IPS DF 6.9 (cell line): Measurements from ENCODE around the gene SYTL2.
"Not testable (repeated sequence)": the region's sequence is repeated elsewhere in the genome, so short reads cannot be mapped to it uniquely, and the experiment has no call there.

Source experiments
- DNase-seq: peaks from one replicate; pipeline ENCODE4 v3.0.0-alpha.2; 2013; ENCODE audit warnings: low read depth, low spot score
- H3K27ac ChIP-seq: one replicate; pipeline ENCODE4 v1.5.1; 2013; ENCODE audit warnings: low read length, control low read depth
- H3K27me3 ChIP-seq: 2 replicates; pipeline ENCODE4 v1.6.1; 2013; ENCODE audit warnings: mild to moderate bottlenecking, low read length; ENCODE audit not compliant: control insufficient read depth, insufficient read depth
- H3K36me3 ChIP-seq: 2 replicates; pipeline ENCODE4 v1.6.1; 2013; ENCODE audit warnings: low read length; ENCODE audit not compliant: control insufficient read depth, insufficient read depth
- H3K4me1 ChIP-seq: 2 replicates; pipeline ENCODE4 v1.6.1; 2013; ENCODE audit warnings: low read length; ENCODE audit not compliant: control insufficient read depth, insufficient read depth
- H3K4me3 ChIP-seq: 2 replicates; pipeline ENCODE4 v1.5.1; 2013; ENCODE audit warnings: mild to moderate bottlenecking, low read length
- H3K9me3 ChIP-seq: 2 replicates; pipeline ENCODE4 v1.6.1; 2013; ENCODE audit warnings: low read length, inconsistent platforms; ENCODE audit not compliant: control insufficient read depth, insufficient read depth
- WGBS: extraction: QIAGEN DNeasy Blood & Tissue Kit; methylation state at CpG from one replicate; pipeline ENCODE4 v1.1.7; 2013; ENCODE audit warnings: mixed read lengths, missing lambda C conversion rate; ENCODE audit not compliant: insufficient read length, insufficient coverage; 5-methylcytosine and 5-hydroxymethylcytosine counted together

Gene SYTL2

GRCh38 chr11:85777603-85777972 lies 33.4 kb downstream of the SYTL2 start:
- not testable (repeated sequence) for DNase-seq, H3K36me3 ChIP-seq, H3K4me1 ChIP-seq, H3K27ac ChIP-seq, H3K4me3 ChIP-seq, H3K27me3 ChIP-seq, H3K9me3 ChIP-seq
- WGBS: no CpG with 5 or more reads among the region's 3 CpGs

- no CpG with 5 or more reads among the region's 1 CpG for WGBS
Observed at GRCh38 chr11:85776951-85777602, 33.9 kb downstream of the SYTL2 start.

GRCh38 chr11:85774256-85775101 lies 36.5 kb downstream of the SYTL2 start:
- Histone ChIP-seq H3K4me1 (peaks cover 2% of the 10 kb centered on the region; the same call in 1 of the 2 replicates), H3K4me3 (no peak overlapping the region), H3K27me3 (no peaks in the 10 kb centered on the region), H3K9me3 (no peaks in the 10 kb centered on the region), H3K27ac (no peak overlapping the region), H3K36me3 (no peaks in the 10 kb centered on the region)
- no CpG with 5 or more reads among the region's 4 CpGs for WGBS
- DNase-seq: no peak

More at GRCh38 chr11:85776951-85777602, 33.9 kb downstream of the SYTL2 start:
- Histone ChIP-seq H3K27me3 (no peaks in the 10 kb centered on the region), H3K9me3 (no peaks in the 10 kb centered on the region), H3K4me3 (no peak overlapping the region), H3K36me3 (no peaks in the 10 kb centered on the region), H3K27ac (no peak overlapping the region), H3K4me1 (peaks cover 2% of the 10 kb centered on the region; the same call in 1 of the 2 replicates)
- DNase-seq: no peak

GRCh38 chr11:85772695-85773094 lies 38.2 kb downstream of the SYTL2 start:
- Histone ChIP-seq H3K4me1 (peaks cover 2% of the 10 kb centered on the region; the same call in 1 of the 2 replicates), H3K27me3 (no peaks in the 10 kb centered on the region)
- no peak for DNase-seq

GRCh38 chr11:85771568-85771967 lies 39.4 kb downstream of the SYTL2 start:
- no peaks in the 10 kb centered on the region for H3K9me3 ChIP-seq
- no peak for DNase-seq
- no peaks in the 10 kb centered on the region for H3K36me3 ChIP-seq
- WGBS: no CpG with 5 or more reads among the region's 3 CpGs
- no peaks in the 10 kb centered on the region for H3K27me3 ChIP-seq
- no peak overlapping the region for H3K4me3 ChIP-seq
- H3K27ac ChIP-seq: no peak overlapping the region
- no peaks in the 10 kb centered on the region for H3K4me1 ChIP-seq

More at GRCh38 chr11:85772695-85773094, 38.2 kb downstream of the SYTL2 start:
- Histone ChIP-seq H3K9me3 (no peaks in the 10 kb centered on the region), H3K4me3 (no peak overlapping the region), H3K36me3 (no peaks in the 10 kb centered on the region), H3K27ac (no peak overlapping the region)

- no peaks in the 10 kb centered on the region for H3K36me3 ChIP-seq
- H3K9me3 ChIP-seq: no peaks in the 10 kb centered on the region
- H3K27ac ChIP-seq: no peak overlapping the region
- H3K4me3 ChIP-seq: no peak overlapping the region
- no peaks in the 10 kb centered on the region for H3K4me1 ChIP-seq
- no CpG with 5 or more reads among the region's 5 CpGs for WGBS
- H3K27me3 ChIP-seq: no peaks in the 10 kb centered on the region
- no peak for DNase-seq
Observed at GRCh38 chr11:85769771-85770170, 41.2 kb downstream of the SYTL2 start.

GRCh38 chr11:85768473-85769146 lies 42.3 kb downstream of the SYTL2 start:
- no CpG with 5 or more reads among the region's 1 CpG for WGBS
- no peak overlapping the region for H3K27ac ChIP-seq
- H3K9me3 ChIP-seq: no peaks in the 10 kb centered on the region
- no peaks in the 10 kb centered on the region for H3K36me3 ChIP-seq
- H3K27me3 ChIP-seq: no peaks in the 10 kb centered on the region
- no peak for DNase-seq
- no peak overlapping the region for H3K4me3 ChIP-seq
- H3K4me1 ChIP-seq: no peaks in the 10 kb centered on the region

GRCh38 chr11:85767246-85767945 lies 43.5 kb downstream of the SYTL2 start:
- no peak for DNase-seq
- Histone ChIP-seq H3K9me3 (no peaks in the 10 kb centered on the region), H3K4me1 (no peaks in the 10 kb centered on the region), H3K27ac (no peak overlapping the region), H3K27me3 (no peaks in the 10 kb centered on the region), H3K36me3 (no peaks in the 10 kb centered on the region), H3K4me3 (no peak overlapping the region)
- WGBS: no CpG with 5 or more reads among the region's 2 CpGs

- WGBS: no CpG with 5 or more reads among the region's 2 CpGs
Observed at GRCh38 chr11:85766721-85767161, 44.2 kb downstream of the SYTL2 start.

GRCh38 chr11:85764796-85765195 lies 46.1 kb downstream of the SYTL2 start:
- Histone ChIP-seq H3K9me3 (no peaks in the 10 kb centered on the region), H3K4me3 (no peak overlapping the region), H3K27me3 (no peaks in the 10 kb centered on the region), H3K4me1 (no peaks in the 10 kb centered on the region), H3K27ac (no peak overlapping the region), H3K36me3 (no peaks in the 10 kb centered on the region)
- WGBS: no CpG with 5 or more reads among the region's 4 CpGs
- no peak for DNase-seq

More at GRCh38 chr11:85766721-85767161, 44.2 kb downstream of the SYTL2 start:
- Histone ChIP-seq H3K36me3 (no peaks in the 10 kb centered on the region), H3K4me1 (no peaks in the 10 kb centered on the region), H3K27ac (no peak overlapping the region), H3K9me3 (no peaks in the 10 kb centered on the region), H3K4me3 (no peak overlapping the region), H3K27me3 (no peaks in the 10 kb centered on the region)
- DNase-seq: no peak
